ENCODE data around the gene CPT1B. TPM values are rescaled to one million over a fixed set of nuclear protein-coding genes. Genes with fewer than 3 reads are reported as not detected.
"Not testable (repeated sequence)": the region's sequence is repeated elsewhere in the genome, so short reads cannot be mapped to it uniquely, and the experiment has no call there.

CPT1B gene
- total RNA-seq, 1 donor from 2014 or later, result not detected

DNA sequence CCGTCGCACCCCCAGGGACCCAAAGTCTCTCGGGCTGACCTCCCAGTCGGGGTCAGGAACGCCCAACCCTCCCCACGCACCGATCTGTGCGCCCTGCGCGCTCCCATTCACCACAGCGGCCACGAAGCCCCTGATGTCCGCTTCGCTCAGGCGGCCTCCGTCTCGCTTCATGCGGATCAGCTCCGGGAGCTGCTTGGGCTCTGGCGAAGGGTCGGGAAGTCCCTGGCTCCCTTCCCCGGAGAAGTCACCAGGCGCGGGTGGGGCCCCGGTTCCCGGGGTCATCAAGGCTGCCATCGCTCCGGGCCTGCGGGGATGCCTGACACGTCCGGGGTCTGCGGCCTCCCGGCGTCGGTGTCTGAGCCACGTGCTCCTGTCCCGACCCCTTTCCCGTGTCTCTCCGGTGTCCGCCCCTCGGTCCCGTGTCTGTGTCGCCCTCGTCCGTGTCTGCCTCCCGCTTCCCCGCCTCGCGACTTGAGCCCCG lies 48.8 kb downstream of the CPT1B start:
- no peak for DNase-seq (ENCODE audit: low spot score)

- no peak for DNase-seq (ENCODE audit: low spot score)
Observed at GRCh38 chr22:50528682-50529415, 49.4 kb downstream of the CPT1B start.

- DNase-seq (ENCODE audit: low spot score), result no peak
Observed at GRCh38 chr22:50527921-50528681, 50.1 kb downstream of the CPT1B start.

GRCh38 chr22:50526834-50527801 lies 51.1 kb downstream of the CPT1B start:
- DNase-seq (ENCODE audit: low spot score), result peak; percentile 73

GRCh38 chr22:50526108-50526833 lies 52.0 kb downstream of the CPT1B start:
- DNase-seq (ENCODE audit: low spot score), result no peak

DNA sequence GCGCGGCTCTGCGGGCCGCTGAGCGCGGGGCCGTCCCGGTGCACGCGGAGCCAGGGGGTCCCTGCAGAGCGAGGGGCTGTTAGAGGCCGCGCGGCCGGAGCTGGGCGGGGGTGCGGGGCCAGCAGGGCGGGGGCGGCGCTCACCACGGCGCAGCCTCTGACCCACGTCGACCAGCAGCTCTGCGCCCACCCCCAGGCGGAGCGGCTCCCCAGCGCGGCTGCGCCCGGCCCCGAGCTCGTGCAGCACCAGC lies 52.4 kb downstream of the CPT1B start:
- peak; percentile 88 for DNase-seq (ENCODE audit: low spot score)

- DNase-seq (ENCODE audit: low spot score), result peak; percentile 99
Observed at GRCh38 chr22:50525104-50525857, 52.9 kb downstream of the CPT1B start, which contains the start of gene SCO2. Gene SCO2, minus strand, starts transcription at chr22:50525598. Its CDS starts 1,187 bp downstream, at chr22:50524411.

DNA sequence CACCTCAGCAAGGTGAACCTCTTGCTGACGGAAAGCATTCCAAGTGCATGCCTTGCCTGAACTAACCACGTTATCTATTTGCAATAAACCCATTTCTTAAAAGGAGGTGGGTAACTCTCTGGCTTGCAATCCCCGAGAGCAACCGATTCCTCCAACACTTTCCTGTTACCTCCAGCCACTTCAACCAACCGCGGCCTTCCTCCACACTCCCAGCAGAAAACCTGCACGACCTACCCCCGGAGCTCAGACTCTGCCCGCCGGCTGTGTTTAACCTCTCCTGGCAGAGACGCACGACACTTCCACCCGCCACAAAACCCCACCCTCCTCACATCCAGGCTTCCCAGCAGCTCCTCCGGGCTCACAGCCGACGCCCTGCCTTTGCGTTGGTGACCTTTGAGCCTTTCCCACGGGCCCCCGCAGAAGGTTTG lies 53.5 kb downstream of the CPT1B start:
- no peak for DNase-seq (ENCODE audit: low spot score)

DNA sequence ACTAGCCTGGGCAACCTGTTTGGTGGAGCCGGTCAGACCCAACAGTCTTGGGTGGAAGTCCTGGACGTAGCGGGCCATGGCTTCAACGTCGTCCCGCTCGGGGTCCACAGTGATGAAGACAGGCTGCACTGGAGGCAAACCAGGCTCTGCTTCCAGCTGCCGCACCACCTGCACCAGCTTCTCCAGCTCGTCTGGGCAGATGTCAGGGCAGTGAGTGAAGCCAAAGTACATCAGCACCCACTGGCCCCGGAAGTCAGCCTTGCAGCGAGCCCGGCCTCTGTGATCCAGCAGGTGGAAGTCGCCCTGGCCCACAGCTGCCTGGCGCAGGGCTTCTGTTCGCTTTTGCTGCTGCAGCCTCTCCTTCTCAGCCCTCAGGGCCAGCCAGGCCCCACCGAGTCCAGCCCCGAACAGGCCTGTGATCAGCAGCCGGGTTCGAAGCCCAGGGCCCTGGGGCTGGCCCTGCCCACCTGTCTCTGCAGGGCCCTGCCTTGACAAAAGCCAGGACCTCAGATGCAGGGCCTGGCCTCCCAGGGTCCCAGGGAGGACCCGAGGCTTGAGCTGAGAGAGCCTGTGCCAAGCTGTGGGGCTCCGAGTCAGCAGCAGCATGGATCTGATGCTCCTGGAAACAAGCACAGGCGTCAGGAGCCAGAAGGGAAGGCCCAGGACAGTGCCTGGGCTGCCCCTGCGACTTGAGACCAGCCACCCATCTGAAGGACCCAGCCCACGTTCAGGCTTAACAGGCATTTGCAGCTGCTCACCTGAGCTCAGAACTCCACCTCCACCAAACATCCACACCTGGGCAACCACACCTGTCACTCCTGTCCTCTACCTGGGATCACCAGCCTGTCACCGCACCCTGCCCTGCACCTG lies 54.2 kb downstream of the CPT1B start:
- DNase-seq (ENCODE audit: low spot score), result no peak

GRCh38 chr22:50523458-50523805 lies 54.8 kb downstream of the CPT1B start:
- no peak for DNase-seq (ENCODE audit: low spot score)

DNA sequence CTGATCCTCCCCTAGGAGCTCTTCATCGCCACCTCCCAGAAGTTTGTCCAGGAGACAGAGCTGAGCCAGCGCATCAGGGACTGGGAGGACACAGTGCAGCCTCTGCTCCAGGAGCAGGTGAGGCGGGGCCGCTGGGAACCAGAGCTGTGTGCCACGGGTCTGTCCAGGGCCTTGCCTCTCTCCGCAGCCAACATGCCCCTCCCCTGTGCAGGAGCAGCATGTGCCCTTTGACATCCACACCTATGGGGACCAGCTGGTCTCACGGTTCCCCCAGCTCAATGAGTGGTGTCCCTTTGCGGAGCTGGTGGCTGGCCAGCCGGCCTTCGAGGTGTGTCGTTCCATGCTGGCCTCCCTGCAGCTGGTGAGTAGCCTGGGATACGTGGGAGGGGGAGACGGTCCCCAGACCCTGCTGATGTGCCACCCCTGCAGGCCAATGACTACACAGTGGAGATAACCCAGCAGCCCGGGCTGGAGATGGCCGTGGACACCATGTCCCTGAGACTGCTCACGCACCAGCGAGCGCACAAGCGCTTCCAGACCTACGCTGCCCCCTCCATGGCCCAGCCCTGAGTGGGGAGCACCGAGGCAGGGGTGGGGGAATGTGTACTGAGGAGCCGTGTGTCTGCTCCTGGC lies 55.3 kb downstream of the CPT1B start:
- DNase-seq (ENCODE audit: low spot score), result no peak

- DNase-seq (ENCODE audit: low spot score), result no peak
Observed at GRCh38 chr22:50522208-50522805, 55.9 kb downstream of the CPT1B start.

- no peak for DNase-seq (ENCODE audit: low spot score)
Observed at GRCh38 chr22:50521710-50522109, 56.5 kb downstream of the CPT1B start.

DNA sequence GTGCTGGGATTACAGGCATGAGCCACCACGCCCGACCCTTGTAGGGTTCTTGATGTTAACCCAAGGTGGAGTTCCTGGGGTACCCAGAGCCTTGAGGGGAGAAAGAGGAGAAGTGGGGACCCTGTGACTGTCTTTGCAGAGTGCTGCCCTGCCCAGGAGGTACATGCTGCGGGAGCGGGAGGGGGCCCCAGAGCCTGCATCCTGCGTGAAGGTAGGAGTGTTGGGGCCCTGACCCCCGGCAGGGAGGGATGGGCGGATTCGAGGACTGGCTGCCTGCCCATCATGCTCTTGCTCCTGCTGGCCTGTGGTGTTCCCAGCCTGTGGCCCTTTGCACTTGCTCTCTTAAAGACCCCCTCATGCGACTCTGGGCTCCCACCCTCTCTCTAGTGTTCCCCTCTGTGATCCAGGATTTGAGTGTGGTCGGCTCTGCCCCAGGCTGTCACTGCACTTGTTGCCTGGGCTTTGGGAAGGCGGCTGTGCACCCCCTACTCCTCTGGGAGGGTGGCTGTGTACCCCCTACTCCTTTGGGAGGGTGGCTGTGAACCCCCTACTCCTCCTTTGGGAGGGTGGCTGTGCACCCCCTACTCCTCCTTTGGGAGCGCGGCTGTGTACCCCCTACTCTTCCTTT lies 57.3 kb downstream of the CPT1B start:
- DNase-seq (ENCODE audit: low spot score), result no peak

- not testable (repeated sequence) for DNase-seq (ENCODE audit: low spot score)
Observed at GRCh38 chr22:50520184-50520583, 58.0 kb downstream of the CPT1B start.

- no peak for DNase-seq (ENCODE audit: low spot score)
Observed at GRCh38 chr22:50519151-50519550, 59.1 kb downstream of the CPT1B start.
